Hepatocyte (in vitro differentiated cells): ENCODE data around the gene CIAPIN1.

Source experiments
- CTCF ChIP-seq: fragments of 200-600 bp; sonication (generic); IDR thresholded peaks from 2 replicates; pipeline ENCODE4 v1.5.1; 2016; ENCODE audit warnings: antibody characterized with exemption, mild to moderate bottlenecking; ENCODE audit not compliant: poor library complexity
- EZH2 ChIP-seq: fragments of 200-600 bp; sonication (generic); IDR thresholded peaks from 2 replicates; pipeline ENCODE4 v1.6.1; 2016; ENCODE audit warnings: antibody characterized with exemption, mild to moderate bottlenecking, borderline replicate concordance
- EZH2phosphoT487 ChIP-seq: fragments of 200-600 bp; sonication (generic); IDR thresholded peaks from one replicate; pipeline ENCODE4 v1.6.1; 2018; ENCODE audit warnings: antibody characterized with exemption, mild to moderate bottlenecking, low read depth, moderate library complexity; ENCODE audit not compliant: unreplicated experiment, severe bottlenecking

- TF ChIP-seq CTCF (no peak), EZH2 (no peak), EZH2phosphoT487 (no peak)
These were observed 54.5 kb downstream of the CIAPIN1 start for GRCh38 chr16:57392694-57393093.
